H9 (cell line): ENCODE results near the gene LAMA3. TPM values are rescaled to one million over a fixed set of nuclear protein-coding genes. Genes with fewer than 3 reads are reported as not detected.

Experiments
- DNase-seq: peaks from one replicate; pipeline ENCODE4 v3.0.0-alpha.2; 2017
- H2AFZ ChIP-seq: one replicate; pipeline ENCODE4 v1.6.1; 2013; ENCODE audit warnings: mild to moderate bottlenecking, low read length, control low read depth, moderate library complexity
- H2AK5ac ChIP-seq: 2 replicates; pipeline ENCODE4 v1.6.1; 2013; ENCODE audit warnings: low read length, control low read depth, mixed read lengths; ENCODE audit not compliant: insufficient read length
- H2BK120ac ChIP-seq: one replicate; pipeline ENCODE4 v1.6.1; 2013; ENCODE audit warnings: low read depth, mild to moderate bottlenecking, low read length, control low read depth, inconsistent platforms; ENCODE audit not compliant: poor library complexity, severe bottlenecking
- H2BK12ac ChIP-seq: 2 replicates; pipeline ENCODE4 v1.6.1; 2013; ENCODE audit warnings: low read length, control low read depth, mixed read lengths, low read depth; ENCODE audit not compliant: insufficient read length
- H2BK15ac ChIP-seq: 2 replicates; pipeline ENCODE4 v1.6.1; 2013; ENCODE audit warnings: low read depth, low read length, control low read depth
- H2BK20ac ChIP-seq: one replicate; pipeline ENCODE4 v1.6.1; 2013; ENCODE audit warnings: low read depth, mild to moderate bottlenecking, low read length, control low read depth, inconsistent platforms; ENCODE audit not compliant: poor library complexity, severe bottlenecking
- H2BK5ac ChIP-seq: 2 replicates; pipeline ENCODE4 v1.6.1; 2013; ENCODE audit warnings: low read length, control low read depth, mixed read lengths; ENCODE audit not compliant: insufficient read length
- H3K14ac ChIP-seq: 2 replicates; pipeline ENCODE4 v1.6.1; 2013; ENCODE audit warnings: low read length, control low read depth; ENCODE audit not compliant: insufficient read depth
- H3K18ac ChIP-seq: 2 replicates; pipeline ENCODE4 v1.6.1; 2013; ENCODE audit warnings: low read depth, mild to moderate bottlenecking, mixed read lengths, low read length, control low read depth; ENCODE audit not compliant: insufficient read length
- H3K23ac ChIP-seq: 2 replicates; pipeline ENCODE4 v1.6.1; 2013; ENCODE audit warnings: low read length, control low read depth, mixed read lengths, low read depth; ENCODE audit not compliant: insufficient read length
- H3K23me2 ChIP-seq: 2 replicates; pipeline ENCODE4 v1.6.1; 2013; ENCODE audit warnings: low read depth, mild to moderate bottlenecking, mixed read lengths, low read length, control low read depth; ENCODE audit not compliant: insufficient read length, poor library complexity, severe bottlenecking
- H3K27ac ChIP-seq: 2 replicates; pipeline ENCODE4 v1.5.1; 2013; ENCODE audit warnings: low read length, control low read depth, mixed read lengths, low read depth; ENCODE audit not compliant: insufficient read length
- H3K27me3 ChIP-seq: 2 replicates; pipeline ENCODE4 v1.6.1; 2013; ENCODE audit warnings: low read length, control low read depth, inconsistent platforms; ENCODE audit not compliant: insufficient read depth
- H3K4ac ChIP-seq: 2 replicates; pipeline ENCODE4 v1.6.1; 2013; ENCODE audit warnings: low read depth, mild to moderate bottlenecking, control low read depth, inconsistent platforms, low read length, moderate library complexity
- H3K4me1 ChIP-seq: 2 replicates; pipeline ENCODE4 v1.6.1; 2013; ENCODE audit warnings: low read length, control low read depth, inconsistent platforms; ENCODE audit not compliant: insufficient read depth
- H3K4me2 ChIP-seq: 2 replicates; pipeline ENCODE4 v1.6.1; 2013; ENCODE audit warnings: low read length, control low read depth, mixed read lengths; ENCODE audit not compliant: insufficient read length, insufficient read depth
- H3K56ac ChIP-seq: 2 replicates; pipeline ENCODE4 v1.6.1; 2013; ENCODE audit warnings: low read depth, mild to moderate bottlenecking, mixed read lengths, low read length, control low read depth; ENCODE audit not compliant: insufficient read length
- H3K79me1 ChIP-seq: 2 replicates; pipeline ENCODE4 v1.6.1; 2013; ENCODE audit warnings: low read depth, mild to moderate bottlenecking, moderate library complexity, low read length, control low read depth, inconsistent platforms; ENCODE audit not compliant: insufficient read depth, poor library complexity, severe bottlenecking
- H3K79me2 ChIP-seq: 2 replicates; pipeline ENCODE4 v1.6.1; 2013; ENCODE audit warnings: low read length, control low read depth, inconsistent platforms; ENCODE audit not compliant: insufficient read depth
- H3K9ac ChIP-seq: 2 replicates; pipeline ENCODE4 v1.6.1; 2013; ENCODE audit warnings: low read length, control low read depth, mixed read lengths; ENCODE audit not compliant: insufficient read length; ENCODE audit errors: extremely low read depth
- H3K9me3 ChIP-seq: one replicate; pipeline ENCODE4 v1.6.1; 2013; ENCODE audit warnings: low read depth, low read length, inconsistent platforms; ENCODE audit not compliant: control insufficient read depth
- H3T11ph ChIP-seq: one replicate; pipeline ENCODE4 v1.6.1; 2013; ENCODE audit warnings: mild to moderate bottlenecking, low read length, control low read depth, inconsistent platforms
- H4K20me1 ChIP-seq: one replicate; pipeline ENCODE4 v1.6.1; 2013; ENCODE audit not compliant: control insufficient read depth, insufficient read length, insufficient read depth
- H4K5ac ChIP-seq: 2 replicates; pipeline ENCODE4 v1.6.1; 2013; ENCODE audit warnings: low read depth, mild to moderate bottlenecking, mixed read lengths, low read length, control low read depth; ENCODE audit not compliant: insufficient read length
- H4K8ac ChIP-seq: replicated peaks from 2 replicates; pipeline ENCODE4 v1.6.1; 2013; ENCODE audit warnings: low read length, control low read depth, mixed read lengths, low read depth; ENCODE audit not compliant: insufficient read length
- H4K91ac ChIP-seq: 2 replicates; pipeline ENCODE4 v1.6.1; 2013; ENCODE audit warnings: low read depth, mild to moderate bottlenecking, moderate library complexity, mixed read lengths, low read length, control low read depth; ENCODE audit not compliant: insufficient read length
- H3K27ac Mint-ChIP-seq, 3 experiments: 2 replicates in 2 of 3; 3 replicates in 1 of 3; pipeline ENCODE4 v1.8.0; 2020 to 2021; ENCODE audit warnings: mixed read lengths in 3 of 3, mild to moderate bottlenecking in 1 of 3, moderate library complexity in 1 of 3
- H3K27me3 Mint-ChIP-seq: 2 replicates; pipeline ENCODE4 v1.8.0; 2021; ENCODE audit warnings: low read depth, mild to moderate bottlenecking, moderate library complexity, mixed read lengths
- H3K36me3 Mint-ChIP-seq, 3 experiments: 2 replicates in 2 of 3; 3 replicates in 1 of 3; pipeline ENCODE4 v1.8.0; 2020 to 2021; ENCODE audit warnings: low read depth in 3 of 3, mixed read lengths in 3 of 3; ENCODE audit not compliant: insufficient read depth in 1 of 3
- H3K4me1 Mint-ChIP-seq, 2 experiments: 2 replicates each; pipeline ENCODE4 v1.8.0; 2020; ENCODE audit warnings: mixed read lengths in 2 of 2
- H3K4me3 Mint-ChIP-seq, 2 experiments: 2 replicates in 1 of 2; 3 replicates in 1 of 2; pipeline ENCODE4 v1.8.0; 2020 to 2021; ENCODE audit warnings: mild to moderate bottlenecking in 2 of 2, mixed read lengths in 2 of 2, moderate library complexity in 1 of 2
- H3K9me3 Mint-ChIP-seq, 2 experiments: 2 replicates in 1 of 2; 3 replicates in 1 of 2; pipeline ENCODE4 v1.8.0; 2020; ENCODE audit warnings: mild to moderate bottlenecking in 2 of 2, mixed read lengths in 2 of 2, moderate library complexity in 1 of 2
- CTCF ChIP-seq: fragments of 200-600 bp; sonication (generic); conservative IDR thresholded peaks from 3 replicates; pipeline ENCODE4 v1.8.0; 2021; ENCODE audit warnings: antibody characterized with exemption, mild to moderate bottlenecking
- WGBS: extraction: QIAGEN DNeasy Blood & Tissue Kit; methylation state at CpG from one replicate; pipeline ENCODE4 v1.1.7; 2013; ENCODE audit warnings: missing lambda C conversion rate, low lambda C conversion rate, mixed read lengths; ENCODE audit not compliant: insufficient read length; ENCODE audit errors: extremely low coverage; 5-methylcytosine and 5-hydroxymethylcytosine counted together
- total RNA-seq: library from RNA; stranded (reverse); gene quantifications from 2 replicates; pipeline ENCODE4 v1.2.1, GENCODE V29; 2021

LAMA3 gene
- total RNA-seq, 1 experiment from 2014 or later: 0.33 TPM

- Histone ChIP-seq H2BK12ac (no peak overlapping the region), H2AK5ac (no peak overlapping the region), H3K27me3 (no peaks in the 10 kb centered on the region), H4K5ac (no peak overlapping the region), H3K4me2 (no peak overlapping the region), H3K14ac (no peak overlapping the region), H3K56ac (no peak overlapping the region), H3K79me2 (no peaks in the 10 kb centered on the region), H2AFZ (no peak overlapping the region), H2BK5ac (no peak overlapping the region), H2BK120ac (no peak overlapping the region), H3K23ac (no peak overlapping the region), H3K18ac (no peak overlapping the region), H3T11ph (no peak overlapping the region), H3K27ac (no peak overlapping the region), H2BK15ac (no peak overlapping the region), H4K91ac (no peak overlapping the region), H3K9ac (no peak overlapping the region), H3K9me3 (no peaks in the 10 kb centered on the region), H3K4me1 (no peaks in the 10 kb centered on the region; the same call in 1 of the 2 replicates), H4K20me1 (no peaks in the 10 kb centered on the region), H2BK20ac (no peak overlapping the region), H3K23me2 (no peaks in the 10 kb centered on the region), H4K8ac (no peak overlapping the region), H3K79me1 (no peaks in the 10 kb centered on the region), H3K4ac (no peak overlapping the region)
- no peaks in the 10 kb centered on the region for H3K4me1 Mint-ChIP-seq
- no peaks in the 10 kb centered on the region for H3K9me3 Mint-ChIP-seq
- H3K36me3 Mint-ChIP-seq: no peaks in the 10 kb centered on the region
- no peak for TF ChIP-seq CTCF
- H3K27ac Mint-ChIP-seq: no peak overlapping the region
- no peak overlapping the region for H3K4me3 Mint-ChIP-seq
- no CpG with 5 or more reads among the region's 3 CpGs for WGBS
- no peak for DNase-seq
- no peaks in the 10 kb centered on the region; the same call in 1 of the 2 replicates for H3K27me3 Mint-ChIP-seq
Measured at GRCh38 chr18:24003288-24003687, 314.0 kb downstream of the LAMA3 start.
